Measurements from ENCODE around the gene PCOLCE2.

DNA sequence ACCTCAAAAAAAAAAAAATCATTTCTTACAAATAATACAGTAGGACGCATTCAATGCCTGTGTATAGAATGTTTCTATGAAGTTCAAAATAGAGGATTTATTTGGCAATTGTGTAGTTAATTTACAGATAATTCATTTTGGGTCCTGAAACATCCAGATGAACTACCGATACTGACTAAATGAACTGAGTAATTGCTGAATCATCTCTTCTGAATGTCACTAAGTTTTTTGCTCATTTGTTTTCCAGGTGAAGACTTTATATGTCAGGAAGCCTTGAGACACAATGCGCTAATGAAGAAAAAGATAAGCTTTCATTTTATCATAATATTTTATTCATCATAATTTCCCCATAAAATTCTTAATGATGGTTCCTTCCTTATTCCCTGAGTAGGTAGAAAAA, 39.7 kb downstream of the PCOLCE2 start:
- TF ChIP-seq, protein P1, sequence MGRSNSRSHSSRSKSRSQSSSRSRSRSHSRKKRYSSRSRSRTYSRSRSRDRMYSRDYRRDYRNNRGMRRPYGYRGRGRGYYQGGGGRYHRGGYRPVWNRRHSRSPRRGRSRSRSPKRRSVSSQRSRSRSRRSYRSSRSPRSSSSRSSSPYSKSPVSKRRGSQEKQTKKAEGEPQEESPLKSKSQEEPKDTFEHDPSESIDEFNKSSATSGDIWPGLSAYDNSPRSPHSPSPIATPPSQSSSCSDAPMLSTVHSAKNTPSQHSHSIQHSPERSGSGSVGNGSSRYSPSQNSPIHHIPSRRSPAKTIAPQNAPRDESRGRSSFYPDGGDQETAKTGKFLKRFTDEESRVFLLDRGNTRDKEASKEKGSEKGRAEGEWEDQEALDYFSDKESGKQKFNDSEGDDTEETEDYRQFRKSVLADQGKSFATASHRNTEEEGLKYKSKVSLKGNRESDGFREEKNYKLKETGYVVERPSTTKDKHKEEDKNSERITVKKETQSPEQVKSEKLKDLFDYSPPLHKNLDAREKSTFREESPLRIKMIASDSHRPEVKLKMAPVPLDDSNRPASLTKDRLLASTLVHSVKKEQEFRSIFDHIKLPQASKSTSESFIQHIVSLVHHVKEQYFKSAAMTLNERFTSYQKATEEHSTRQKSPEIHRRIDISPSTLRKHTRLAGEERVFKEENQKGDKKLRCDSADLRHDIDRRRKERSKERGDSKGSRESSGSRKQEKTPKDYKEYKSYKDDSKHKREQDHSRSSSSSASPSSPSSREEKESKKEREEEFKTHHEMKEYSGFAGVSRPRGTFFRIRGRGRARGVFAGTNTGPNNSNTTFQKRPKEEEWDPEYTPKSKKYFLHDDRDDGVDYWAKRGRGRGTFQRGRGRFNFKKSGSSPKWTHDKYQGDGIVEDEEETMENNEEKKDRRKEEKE (IDR thresholded peaks at IDR 0.05) = no peak
- TF ChIP-seq POLR2A (IDR thresholded peaks at IDR 0.05; ENCODE audit: low read depth, low read length) = no peak

Data from GM12878 (cell line).